Caco-2 (cell line): ENCODE results near the gene CDHR2. TPM values are rescaled to one million over a fixed set of nuclear protein-coding genes. Genes with fewer than 3 reads are reported as not detected.

Experiments
- BruUV-seq: library from RNA; stranded (reverse); fragments of 400-500 nt; replicated peaks from 2 replicates; lab custom pipeline; 2021; lab: Mats Ljungman, UMichigan
- CTCF ChIA-PET: fragments of 300-600 bp; sonication (Branson Sonifier 250); formaldehyde crosslinking; loops from one replicate; lab custom pipeline; 2022; ENCODE audit warnings: antibody characterized with exemption; lab: Charles Lee
- POLR2A ChIA-PET: fragments of 300-600 bp; sonication (Branson Sonifier 250); formaldehyde crosslinking; loops from one replicate; lab custom pipeline; 2022; ENCODE audit warnings: antibody characterized with exemption; lab: Charles Lee
- DNase-seq, 2 experiments: peaks; one replicate each; pipeline versions ENCODE4 v3.0.0 to v3.0.0-alpha.2; 2020 to 2022
- H3K27me3 ChIP-seq: replicated peaks from 2 replicates; pipeline ENCODE4 v1.6.0; 2011; ENCODE audit warnings: low read length; ENCODE audit not compliant: control insufficient read depth, insufficient read depth
- H3K36me3 ChIP-seq: 2 replicates; pipeline ENCODE4 v1.5.1; 2011; ENCODE audit warnings: low read length; ENCODE audit not compliant: control insufficient read depth, insufficient read depth
- H3K4me1 ChIP-seq: fragments of 250-450 bp; sonication (Bioruptor Pico); 2 replicates; pipeline ENCODE4 v1.5.1; 2020; ENCODE audit warnings: mild to moderate bottlenecking
- H3K4me3 ChIP-seq: 2 replicates; pipeline ENCODE4 v1.5.1; 2011; ENCODE audit warnings: low read depth, mild to moderate bottlenecking, control low read depth, low read length
- H3K9me3 ChIP-seq: fragments of 250-450 bp; sonication (Bioruptor Pico); 2 replicates; pipeline ENCODE4 v1.5.1; 2020; ENCODE audit warnings: mild to moderate bottlenecking, moderate library complexity
- H3K27ac Mint-ChIP-seq: one replicate; pipeline ENCODE4 v1.8.0; 2022; ENCODE audit warnings: mixed read lengths; ENCODE audit not compliant: unreplicated experiment
- H3K27me3 Mint-ChIP-seq: one replicate; pipeline ENCODE4 v1.8.0; 2022; ENCODE audit warnings: mixed read lengths; ENCODE audit not compliant: insufficient read depth, unreplicated experiment
- H3K36me3 Mint-ChIP-seq: one replicate; pipeline ENCODE4 v1.8.0; 2022; ENCODE audit warnings: mild to moderate bottlenecking, mixed read lengths; ENCODE audit not compliant: insufficient read depth, unreplicated experiment
- H3K4me1 Mint-ChIP-seq: one replicate; pipeline ENCODE4 v1.8.0; 2022; ENCODE audit warnings: low read depth, mixed read lengths; ENCODE audit not compliant: unreplicated experiment
- H3K4me3 Mint-ChIP-seq: one replicate; pipeline ENCODE4 v1.8.0; 2022; ENCODE audit warnings: mild to moderate bottlenecking, moderate library complexity, mixed read lengths; ENCODE audit not compliant: unreplicated experiment
- H3K9me3 Mint-ChIP-seq: one replicate; pipeline ENCODE4 v1.8.0; 2022; ENCODE audit warnings: mixed read lengths; ENCODE audit not compliant: unreplicated experiment
- intact Hi-C: fragments of 100-400 bp; cut with micrococcal nuclease; formaldehyde crosslinking; loops from one replicate; pipeline ENCODE4 v1.10.0; 2022; ENCODE audit not compliant: unreplicated experiment
- total RNA-seq: library from RNA; stranded (reverse); gene quantifications from 2 replicates; pipeline ENCODE4 v1.2.3, GENCODE V29; 2022
- TF ChIP-seq, protein P1 (sequence below), 2 experiments: fragments of 200-600 bp in 1 of 2; IDR thresholded peaks; 1 replicate in 1 of 2; 2 replicates in 1 of 2; pipeline versions ENCODE4 v1.5.1 to v1.8.0; 2011 to 2022; ENCODE audit warnings: antibody characterized with exemption in 1 of 2, control low read depth in 1 of 2, inconsistent platforms in 1 of 2, low read depth in 1 of 2, low read length in 1 of 2, mild to moderate bottlenecking in 1 of 2, moderate library complexity in 1 of 2; ENCODE audit not compliant: insufficient read depth in 1 of 2, severe bottlenecking in 1 of 2, unreplicated experiment in 1 of 2

CDHR2 gene
- total RNA-seq, 1 experiment from 2014 or later: 0.59 TPM

DNA sequence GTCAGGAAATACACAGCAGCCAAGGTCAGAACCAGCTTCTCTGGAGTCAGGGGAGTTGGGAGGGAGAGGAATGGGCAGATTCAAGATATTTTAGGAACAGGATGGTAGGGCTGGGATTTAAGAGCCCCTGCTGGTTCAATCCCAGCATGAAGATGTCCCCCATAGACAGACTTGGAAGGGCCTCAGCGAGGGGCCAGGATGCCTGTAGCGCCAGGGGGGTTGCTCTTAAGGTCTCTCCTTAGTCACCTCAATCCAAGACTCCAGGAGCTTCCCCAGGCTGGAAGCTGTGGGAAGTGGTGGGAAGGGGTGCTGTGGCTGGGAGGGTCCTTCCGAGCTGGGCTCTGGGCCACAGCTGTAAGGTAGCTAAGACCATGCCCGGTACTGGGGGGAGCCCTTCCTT is 90.1 kb downstream of the CDHR2 start:
- Histone ChIP-seq H3K9me3 (no peaks in the 10 kb centered on the region), H3K27me3 (no peaks in the 10 kb centered on the region; the same call in none of the 2 replicates), H3K4me1 (no peaks in the 10 kb centered on the region), H3K36me3 (no peaks in the 10 kb centered on the region), H3K4me3 (no peak overlapping the region)
- intact Hi-C loops: no loop called here
- CTCF ChIA-PET: no interaction called here
- DNase-seq: no peak
- POLR2A ChIA-PET: no interaction called here
- Mint-ChIP-seq H3K27me3 (peaks cover 21% of the 10 kb centered on the region), H3K4me3 (no peak overlapping the region), H3K36me3 (no peaks in the 10 kb centered on the region), H3K4me1 (no peaks in the 10 kb centered on the region), H3K27ac (no peak overlapping the region), H3K9me3 (no peaks in the 10 kb centered on the region)
- no TSS peak for BruUV-seq
- TF ChIP-seq, protein P1, sequence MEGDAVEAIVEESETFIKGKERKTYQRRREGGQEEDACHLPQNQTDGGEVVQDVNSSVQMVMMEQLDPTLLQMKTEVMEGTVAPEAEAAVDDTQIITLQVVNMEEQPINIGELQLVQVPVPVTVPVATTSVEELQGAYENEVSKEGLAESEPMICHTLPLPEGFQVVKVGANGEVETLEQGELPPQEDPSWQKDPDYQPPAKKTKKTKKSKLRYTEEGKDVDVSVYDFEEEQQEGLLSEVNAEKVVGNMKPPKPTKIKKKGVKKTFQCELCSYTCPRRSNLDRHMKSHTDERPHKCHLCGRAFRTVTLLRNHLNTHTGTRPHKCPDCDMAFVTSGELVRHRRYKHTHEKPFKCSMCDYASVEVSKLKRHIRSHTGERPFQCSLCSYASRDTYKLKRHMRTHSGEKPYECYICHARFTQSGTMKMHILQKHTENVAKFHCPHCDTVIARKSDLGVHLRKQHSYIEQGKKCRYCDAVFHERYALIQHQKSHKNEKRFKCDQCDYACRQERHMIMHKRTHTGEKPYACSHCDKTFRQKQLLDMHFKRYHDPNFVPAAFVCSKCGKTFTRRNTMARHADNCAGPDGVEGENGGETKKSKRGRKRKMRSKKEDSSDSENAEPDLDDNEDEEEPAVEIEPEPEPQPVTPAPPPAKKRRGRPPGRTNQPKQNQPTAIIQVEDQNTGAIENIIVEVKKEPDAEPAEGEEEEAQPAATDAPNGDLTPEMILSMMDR (IDR thresholded peaks at IDR 0.05; ENCODE audit: insufficient read depth in 1 of 2, low read depth in 1 of 2, low read length in 1 of 2, severe bottlenecking in 1 of 2, unreplicated experiment in 1 of 2): no peak

DNA sequence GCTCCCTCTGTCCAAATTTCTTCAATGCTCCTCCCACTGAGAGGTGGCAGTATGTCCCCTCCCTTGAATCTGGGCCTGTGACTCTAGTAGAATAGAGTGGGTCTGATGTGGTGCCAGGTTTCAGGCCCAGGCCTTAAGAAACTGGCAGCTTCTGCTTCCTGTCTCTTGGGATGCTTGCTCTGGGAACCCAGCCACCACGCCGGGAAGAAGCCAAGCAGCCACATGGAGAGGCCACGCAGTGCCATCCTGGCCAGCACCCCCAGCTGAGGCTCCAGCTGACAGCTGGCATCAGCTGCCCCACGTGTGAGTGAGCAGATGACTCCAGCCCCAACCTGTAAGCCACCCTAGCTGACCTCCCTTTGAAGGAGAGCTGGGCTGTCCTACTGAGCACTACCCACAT is 90.8 kb downstream of the CDHR2 start:
- no TSS peak for BruUV-seq
- Histone ChIP-seq H3K9me3 (no peaks in the 10 kb centered on the region), H3K4me3 (no peak overlapping the region), H3K27me3 (no peaks in the 10 kb centered on the region; the same call in none of the 2 replicates), H3K36me3 (no peaks in the 10 kb centered on the region), H3K4me1 (no peaks in the 10 kb centered on the region)
- Mint-ChIP-seq H3K4me1 (no peaks in the 10 kb centered on the region), H3K9me3 (no peaks in the 10 kb centered on the region), H3K27me3 (peaks cover 18% of the 10 kb centered on the region), H3K27ac (no peak overlapping the region), H3K36me3 (no peaks in the 10 kb centered on the region), H3K4me3 (no peak overlapping the region)
- ChIA-PET POLR2A (no interaction called here), CTCF (no interaction called here)
- no peak for DNase-seq
- TF ChIP-seq, protein P1 (IDR thresholded peaks at IDR 0.05; ENCODE audit: insufficient read depth in 1 of 2, low read depth in 1 of 2, low read length in 1 of 2, severe bottlenecking in 1 of 2, unreplicated experiment in 1 of 2): no peak
- intact Hi-C loops: no loop called here

DNA sequence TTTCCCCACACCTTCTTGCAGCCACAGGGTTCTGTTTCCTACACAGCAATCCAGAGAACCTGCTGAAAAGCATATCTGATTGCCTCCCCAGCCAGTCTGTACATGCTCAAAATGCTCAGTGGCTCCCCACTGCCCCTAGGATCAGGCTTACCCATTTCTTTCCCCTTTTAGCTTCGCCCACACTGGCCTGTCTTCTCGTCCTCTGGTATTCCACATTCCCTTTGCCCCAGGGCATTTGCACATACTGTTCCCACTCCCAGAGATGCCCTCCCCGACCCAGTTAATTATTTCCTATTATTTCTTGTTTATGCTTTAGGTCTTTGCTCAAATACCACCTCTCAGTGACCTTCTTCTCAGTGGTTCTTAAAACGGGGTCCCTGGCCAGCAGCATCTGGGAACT is 91.5 kb downstream of the CDHR2 start:
- Mint-ChIP-seq H3K27ac (no peak overlapping the region), H3K4me1 (no peaks in the 10 kb centered on the region), H3K4me3 (no peak overlapping the region), H3K9me3 (no peaks in the 10 kb centered on the region), H3K27me3 (peaks cover 14% of the 10 kb centered on the region), H3K36me3 (no peaks in the 10 kb centered on the region)
- no peaks in the 10 kb centered on the region for H3K9me3 ChIP-seq
- intact Hi-C loops: no loop called here
- TF ChIP-seq, protein P1 (IDR thresholded peaks at IDR 0.05; ENCODE audit: insufficient read depth in 1 of 2, low read depth in 1 of 2, low read length in 1 of 2, severe bottlenecking in 1 of 2, unreplicated experiment in 1 of 2): no peak
- H3K4me1 ChIP-seq: no peaks in the 10 kb centered on the region
- ChIA-PET CTCF (no interaction called here), POLR2A (no interaction called here)
- no peak for DNase-seq
- H3K27me3 ChIP-seq: no peaks in the 10 kb centered on the region; the same call in none of the 2 replicates
- no peaks in the 10 kb centered on the region for H3K36me3 ChIP-seq
- no TSS peak for BruUV-seq
- H3K4me3 ChIP-seq: no peak overlapping the region
